Right renal cortex interstitium (tissue), 3 donors: Measurements from ENCODE around the gene OR2A7. TPM values are rescaled to one million over a fixed set of nuclear protein-coding genes. Genes with fewer than 3 reads are reported as not detected.
"Not testable (repeated sequence)": the region's sequence is repeated elsewhere in the genome, so short reads cannot be mapped to it uniquely, and the experiment has no call there.

ENCODE experiments used
- DNase-seq, 3 donors: peaks; one replicate each; pipeline ENCODE4 v3.0.0-alpha.2; 2013; ENCODE audit warnings: low read depth in 3 of 3, low spot score in 2 of 3
- polyA plus RNA-seq, 3 donors: library from polyadenylated mRNA; unstranded; fragments of 120-200 nt; gene quantifications; one replicate each; pipeline ENCODE4 v1.2.1, GENCODE V29; 2013; ENCODE audit not compliant: insufficient read length in 3 of 3

The OR2A7 gene
- polyA plus RNA-seq, 3 donors: 6.9 to 9.2 (median 7.0) TPM

DNA sequence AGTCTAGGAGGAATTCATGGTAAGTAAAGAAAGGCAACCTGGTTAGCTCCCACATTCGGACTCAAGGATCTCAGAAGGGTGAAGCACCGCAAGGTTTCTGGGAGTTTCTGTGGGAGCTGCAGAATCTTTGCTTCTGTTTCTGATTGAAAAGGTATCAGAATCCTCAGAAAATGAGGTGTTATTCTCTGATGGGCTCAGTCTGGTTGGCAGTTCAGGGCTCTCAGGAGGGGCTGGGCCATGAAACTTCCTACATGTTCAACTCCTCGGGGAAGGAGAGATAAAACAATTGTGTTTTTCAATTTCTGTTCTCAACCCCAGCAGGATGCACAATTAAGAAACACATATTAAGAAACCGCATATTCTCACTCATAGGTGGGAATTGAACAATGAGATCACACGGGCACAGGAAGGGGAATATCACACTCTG lies 9.1 kb downstream of the OR2A7 start:
- no peak for DNase-seq

- DNase-seq: not testable (repeated sequence)
Measured at GRCh38 chr7:144252307-144252706, 12.3 kb downstream of the OR2A7 start.

- DNase-seq: not testable (repeated sequence)
Measured at GRCh38 chr7:144247674-144248330, 16.8 kb downstream of the OR2A7 start.

- not testable (repeated sequence) for DNase-seq
Measured at GRCh38 chr7:144246967-144247366, 17.6 kb downstream of the OR2A7 start.

GRCh38 chr7:144245372-144245771 lies 19.2 kb downstream of the OR2A7 start:
- not testable (repeated sequence) for DNase-seq

GRCh38 chr7:144239365-144239764 lies 25.2 kb downstream of the OR2A7 start, which contains the start of gene OR2A42:
TSS of gene OR2A42 (minus strand) at chr7:144239605. CDS start at chr7:144232843, 6,762 bp downstream.
- DNase-seq: not testable (repeated sequence)

GRCh38 chr7:144238530-144239082 lies 26.0 kb downstream of the OR2A7 start:
- not testable (repeated sequence) for DNase-seq

- DNase-seq: not testable (repeated sequence)
Measured at GRCh38 chr7:144233039-144233438, 31.6 kb downstream of the OR2A7 start.

- not testable (repeated sequence) for DNase-seq
Measured at GRCh38 chr7:144231027-144231426, 33.6 kb downstream of the OR2A7 start.

- not testable (repeated sequence) for DNase-seq
Measured at GRCh38 chr7:144228810-144229209, 35.8 kb downstream of the OR2A7 start.

- not testable (repeated sequence) for DNase-seq
Measured at GRCh38 chr7:144226866-144227265, 37.7 kb downstream of the OR2A7 start.

DNA sequence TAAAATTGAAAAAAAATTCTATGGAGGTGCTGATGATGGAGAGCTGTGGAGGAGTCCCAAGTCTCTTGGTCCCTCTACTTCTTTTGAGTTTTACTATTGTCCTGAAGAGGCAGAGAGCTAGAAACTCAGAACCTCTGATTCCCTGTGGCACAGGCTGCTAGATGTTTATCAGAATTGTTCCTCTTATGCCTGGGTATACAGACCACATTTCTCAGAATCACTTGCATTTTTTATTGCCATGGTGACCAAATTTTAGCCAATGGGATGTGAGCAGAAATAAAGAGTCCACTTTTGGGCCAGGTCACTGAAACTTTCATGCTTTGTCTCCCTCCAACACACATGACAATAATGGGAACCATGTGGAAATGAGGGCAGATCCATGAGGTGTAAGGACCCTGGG lies 40.9 kb downstream of the OR2A7 start:
- not testable (repeated sequence) for DNase-seq

GRCh38 chr7:144220531-144220930 lies 44.1 kb downstream of the OR2A7 start:
- DNase-seq: not testable (repeated sequence)

- DNase-seq: not testable (repeated sequence)
Measured at GRCh38 chr7:144219149-144219548, 45.4 kb downstream of the OR2A7 start.

DNA sequence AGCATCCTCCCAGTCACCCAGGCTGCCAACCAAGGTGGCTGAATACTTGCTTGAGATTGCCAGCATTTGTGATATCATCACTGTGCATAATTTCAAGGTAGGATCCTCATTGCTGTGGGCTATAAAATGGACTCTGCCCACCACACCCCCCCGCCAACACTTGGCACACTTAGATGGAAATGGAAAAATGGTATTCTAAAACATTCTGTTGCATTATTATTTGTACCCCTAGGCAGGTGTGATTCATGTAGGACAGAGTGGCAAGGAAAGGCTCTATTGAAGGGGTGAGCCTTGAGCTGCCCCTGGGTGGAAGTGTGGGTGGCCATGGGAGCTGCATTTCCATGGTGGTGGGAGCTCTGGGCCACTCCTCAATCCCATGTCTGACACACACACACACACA lies 46.0 kb downstream of the OR2A7 start:
- DNase-seq: not testable (repeated sequence)

GRCh38 chr7:144217200-144217599 lies 47.4 kb downstream of the OR2A7 start:
- not testable (repeated sequence) for DNase-seq

Other genes starting within 250 kb of the OR2A7 start
- under 1 TPM in 2 of 3 donors, not detected in 1; 0.04 to 0.08 TPM for gene OR2A5, start 215.8 kb downstream of the OR2A7 start, polyA plus RNA-seq
- gene OR2A25, start 195.0 kb downstream of the OR2A7 start, polyA plus RNA-seq: not detected
- gene OR2A12, start 178.5 kb downstream of the OR2A7 start, polyA plus RNA-seq: not detected
- not detected for gene OR2A2, start 155.2 kb downstream of the OR2A7 start, polyA plus RNA-seq
- not detected for gene OR2A14, start 141.6 kb downstream of the OR2A7 start, polyA plus RNA-seq
- gene CTAGE4, start 81.3 kb downstream of the OR2A7 start, polyA plus RNA-seq: 1 to 10 TPM; 2.6 to 5.0 (median 2.7) TPM
- gene ARHGEF35, start 69.0 kb downstream of the OR2A7 start, polyA plus RNA-seq: 10 to 100 TPM; 22.3 to 28.7 (median 26.8) TPM
- 1 to 10 TPM in 2 of 3 donors, under 1 TPM in 1; 0.97 to 1.5 (median 1.0) TPM for gene OR2A42, start 25.2 kb downstream of the OR2A7 start, polyA plus RNA-seq
- gene CTAGE8, start 4.5 kb upstream of the OR2A7 start, polyA plus RNA-seq: 1 to 10 TPM; 5.5 to 9.4 (median 7.7) TPM
- gene OR2A1, start 47.6 kb upstream of the OR2A7 start, polyA plus RNA-seq: under 1 TPM; 0.10 to 0.44 (median 0.39) TPM
- 10 to 100 TPM; 21.3 to 22.2 (median 21.6) TPM for gene ARHGEF5, start 90.6 kb upstream of the OR2A7 start, polyA plus RNA-seq
- not detected for gene NOBOX, start 138.9 kb upstream of the OR2A7 start, polyA plus RNA-seq